NCI-H2029 treated with DMSO at 0.1 percent for 48 hours (cell line): Measurements from ENCODE around the gene POU2F1.

Experiments used
- DNase-seq: peaks from one replicate; lab custom pipeline; 2025; lab: John Stamatoyannopoulos, UW

POU2F1 gene

DNA sequence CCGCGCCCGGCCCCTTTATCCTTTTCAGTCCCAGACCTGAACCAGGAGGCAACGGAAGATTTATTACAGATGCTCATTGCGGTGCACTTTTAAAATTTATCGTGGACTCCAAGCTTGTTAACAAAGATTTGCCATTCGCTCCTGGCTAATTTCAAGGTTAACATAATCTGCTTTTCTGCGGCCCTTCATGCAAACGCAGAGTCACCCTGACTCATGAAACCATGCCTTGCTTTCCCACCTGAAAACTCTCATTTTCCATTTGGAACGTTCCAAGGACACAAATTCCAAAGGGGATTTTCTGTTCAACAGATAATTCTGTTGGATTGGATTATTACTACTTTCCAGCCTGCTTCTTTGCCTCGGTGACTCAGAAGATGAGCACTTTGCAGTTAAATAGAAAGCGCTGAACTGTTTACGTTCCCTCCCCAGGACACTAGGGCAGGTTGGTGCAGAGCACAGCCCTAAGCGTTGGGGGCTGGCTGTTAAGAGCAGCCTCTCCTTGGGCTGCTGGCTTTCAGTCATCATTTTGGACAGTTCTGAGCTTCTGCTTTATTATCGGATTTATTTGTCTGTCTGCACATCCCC lies 246.5 kb downstream of the POU2F1 start:
- no peak for DNase-seq

DNA sequence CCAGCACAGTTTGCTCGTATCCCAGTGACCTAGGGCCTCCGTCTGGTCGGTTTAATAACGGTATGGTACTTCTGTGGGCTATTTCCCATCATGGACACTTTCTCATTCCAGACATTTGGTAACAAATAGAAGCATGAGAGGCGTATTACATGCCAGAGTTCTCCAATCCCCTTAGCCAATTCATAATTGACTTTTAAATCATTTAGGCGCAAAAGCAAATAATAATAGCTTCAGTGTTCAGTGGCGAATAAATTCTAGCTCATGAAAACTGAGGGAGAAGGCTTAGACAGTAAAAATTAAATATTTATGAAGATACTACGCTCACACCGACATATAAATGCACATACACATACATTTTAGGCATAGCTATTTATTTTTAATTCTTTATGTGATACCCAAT lies 247.1 kb downstream of the POU2F1 start:
- DNase-seq: no peak

DNA sequence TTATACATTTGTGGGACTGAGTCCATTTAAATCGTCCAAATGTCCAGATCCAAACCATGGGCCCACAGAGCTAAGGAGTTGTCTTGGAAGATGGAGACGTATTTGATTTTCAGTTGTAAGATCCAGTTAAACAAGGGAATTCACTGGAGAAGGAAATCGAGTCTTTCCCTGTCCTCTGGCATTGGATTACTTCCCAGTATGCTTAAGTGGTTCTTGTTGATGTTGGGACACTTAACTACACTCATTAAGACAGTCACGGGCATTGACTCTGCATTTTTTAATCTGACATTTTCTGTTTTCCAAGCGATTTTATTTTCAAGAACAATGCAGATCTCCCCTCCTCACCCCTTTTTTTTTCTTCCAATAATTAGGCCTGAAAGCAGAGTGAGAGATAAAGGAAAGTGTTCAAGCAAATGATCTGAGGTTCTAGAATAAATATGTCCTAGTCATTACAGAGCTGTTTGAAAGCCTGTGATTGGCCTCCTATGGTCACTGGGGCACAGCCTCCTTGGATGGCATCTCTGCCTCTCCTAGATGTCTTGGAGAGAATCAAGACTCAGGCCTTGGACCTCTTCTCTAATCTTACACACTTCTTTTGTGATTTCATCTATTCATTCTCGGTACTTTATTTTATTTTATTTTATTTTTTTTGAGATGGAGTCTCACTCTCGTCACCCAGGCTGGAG lies 248.7 kb downstream of the POU2F1 start:
- DNase-seq: no peak

DNA sequence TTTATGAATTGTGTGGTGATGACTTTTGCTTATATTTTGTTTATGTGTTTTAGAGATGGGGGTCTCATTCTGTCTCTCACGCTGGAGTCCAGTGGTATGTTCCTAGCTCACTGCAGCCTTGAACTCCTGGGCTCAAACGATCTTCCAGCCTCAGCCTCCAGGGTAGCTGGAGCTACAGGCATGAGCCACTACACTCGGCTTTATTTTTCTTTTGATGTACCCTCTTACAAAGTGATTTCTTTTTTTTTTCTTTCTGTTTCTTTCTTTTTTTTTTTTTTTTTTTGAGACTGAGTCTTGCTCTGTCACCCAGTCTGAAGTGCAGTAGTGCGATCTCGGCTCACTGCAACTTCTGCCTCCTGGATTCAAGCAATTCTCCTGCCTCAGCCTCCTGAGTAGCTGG lies 250.9 kb downstream of the POU2F1 start:
- no peak for DNase-seq

DNA sequence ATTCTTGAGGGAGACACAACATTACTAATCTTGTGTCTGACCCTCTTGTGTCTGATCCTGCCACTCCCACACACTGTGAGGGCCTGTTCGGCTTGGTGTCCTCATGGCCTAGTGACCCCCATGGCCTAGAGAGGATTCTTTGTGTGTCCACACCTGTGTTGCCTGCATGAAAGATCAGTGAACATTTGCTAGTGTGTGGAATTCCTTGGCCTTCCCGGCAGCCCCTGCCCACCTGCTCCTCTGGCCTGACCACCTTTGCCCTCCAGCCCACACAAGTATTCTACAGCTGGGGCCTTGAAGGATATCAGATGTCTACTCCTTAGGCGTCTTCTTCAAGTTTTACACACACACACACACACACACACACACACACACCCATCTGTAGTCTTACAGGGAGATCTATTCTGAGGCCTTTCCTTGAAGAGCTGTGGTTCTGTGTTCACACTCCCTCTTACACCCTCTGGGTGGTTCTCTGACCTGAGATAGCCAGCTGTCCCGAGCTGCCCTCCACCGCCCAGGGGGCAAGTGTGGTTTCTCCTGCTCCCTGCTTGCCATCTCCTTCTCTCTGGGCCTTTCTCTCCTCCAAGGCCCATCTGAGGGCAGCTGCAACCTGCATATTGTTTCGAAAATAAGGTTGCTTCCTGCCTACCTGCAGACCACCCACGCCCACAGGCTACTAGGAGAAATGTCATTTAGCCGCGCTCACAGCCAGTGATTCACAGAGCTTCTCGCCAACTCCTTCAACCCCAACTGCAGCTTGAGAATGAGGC lies 252.3 kb downstream of the POU2F1 start:
- DNase-seq: no peak

DNA sequence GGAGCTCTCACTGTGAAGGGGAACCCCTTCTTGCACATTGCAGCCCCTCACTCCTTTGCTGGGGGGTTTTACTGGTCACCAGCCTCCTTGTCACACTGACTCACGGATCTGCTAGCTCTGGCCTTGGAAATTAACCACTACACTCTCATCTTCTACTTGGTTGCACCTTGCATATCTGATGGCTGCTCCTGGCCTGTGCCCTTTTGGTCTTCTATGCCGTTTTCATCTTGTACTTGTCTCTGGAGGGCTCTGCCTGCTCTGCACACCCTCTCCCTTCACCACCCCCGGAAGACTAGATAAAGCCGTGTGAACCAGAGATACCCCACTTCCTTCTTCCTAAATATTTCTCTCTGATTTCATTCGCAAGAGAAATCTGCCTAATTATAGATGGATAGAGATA lies 253.1 kb downstream of the POU2F1 start:
- DNase-seq: no peak

DNA sequence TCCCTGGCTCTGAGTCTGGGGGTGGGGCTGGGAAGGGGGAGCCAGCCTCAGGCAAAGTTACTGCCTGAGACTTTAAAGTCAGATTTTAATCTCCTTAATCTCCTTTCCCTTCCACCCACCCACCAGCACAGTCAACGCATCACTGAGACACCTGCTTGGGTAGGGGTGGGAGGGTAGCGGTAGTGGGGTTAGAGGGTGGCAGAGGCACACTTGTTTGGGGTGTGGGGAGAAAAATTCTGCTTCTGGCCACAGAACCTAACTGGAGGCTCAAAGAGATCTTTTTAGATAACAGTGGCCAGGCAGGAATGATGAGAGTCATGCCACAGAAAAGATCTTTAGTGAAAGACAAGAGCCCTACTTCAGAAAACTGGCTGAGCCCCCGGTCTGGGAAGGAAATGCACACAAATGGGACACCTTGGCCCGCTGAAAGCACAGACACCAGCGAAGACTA lies 253.5 kb downstream of the POU2F1 start:
- no peak for DNase-seq

DNA sequence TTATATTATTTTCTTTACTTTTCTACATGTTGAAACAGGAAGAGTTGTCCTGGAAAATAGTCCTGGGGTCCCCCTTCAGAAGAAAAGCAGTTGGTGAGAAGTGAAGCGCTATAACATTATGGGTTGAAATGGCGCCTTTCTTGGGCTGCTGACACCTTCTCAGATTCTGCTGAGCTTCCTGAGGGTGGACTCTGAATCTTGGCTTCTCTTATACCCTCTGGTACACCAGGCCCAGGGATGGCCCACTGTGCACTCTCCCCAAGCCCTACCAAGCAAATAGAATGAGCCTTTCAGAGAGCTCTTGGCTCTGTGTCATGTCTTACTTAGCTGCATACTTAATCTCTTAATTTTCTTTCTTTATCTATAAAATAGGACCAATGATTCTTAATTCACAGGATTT lies 255.4 kb downstream of the POU2F1 start:
- no peak for DNase-seq
